AG04449 (cell line): Measurements from ENCODE around the gene DSC2.

Experiments used
- CTCF ChIA-PET: fragments of 350-600 bp; formaldehyde crosslinking; extraction: SDS; loops from one replicate; lab custom pipeline; 2021; ENCODE audit warnings: antibody characterized with exemption; lab: Yijun Ruan, JAX
- POLR2A ChIA-PET: fragments of 400-600, 350-600 bp; formaldehyde crosslinking; extraction: SDS; loops from one replicate; lab custom pipeline; 2020; ENCODE audit warnings: antibody characterized with exemption, inconsistent platforms; lab: Yijun Ruan, JAX
- DNase-seq: peaks from one replicate; pipeline ENCODE4 v3.0.0-alpha.2; 2010; ENCODE audit warnings: low read depth, low spot score
- H3K4me3 ChIP-seq: 2 replicates; pipeline ENCODE4 v1.5.1; 2011; ENCODE audit warnings: low read depth, mild to moderate bottlenecking, control low read depth, low read length
- TF ChIP-seq, protein P1 (sequence below): IDR thresholded peaks from one replicate; pipeline ENCODE4 v1.5.1; 2011; ENCODE audit warnings: mild to moderate bottlenecking, moderate library complexity, low read length, control low read depth, inconsistent platforms; ENCODE audit not compliant: insufficient read depth; ENCODE audit errors: missing control alignments

DSC2 gene

DNA sequence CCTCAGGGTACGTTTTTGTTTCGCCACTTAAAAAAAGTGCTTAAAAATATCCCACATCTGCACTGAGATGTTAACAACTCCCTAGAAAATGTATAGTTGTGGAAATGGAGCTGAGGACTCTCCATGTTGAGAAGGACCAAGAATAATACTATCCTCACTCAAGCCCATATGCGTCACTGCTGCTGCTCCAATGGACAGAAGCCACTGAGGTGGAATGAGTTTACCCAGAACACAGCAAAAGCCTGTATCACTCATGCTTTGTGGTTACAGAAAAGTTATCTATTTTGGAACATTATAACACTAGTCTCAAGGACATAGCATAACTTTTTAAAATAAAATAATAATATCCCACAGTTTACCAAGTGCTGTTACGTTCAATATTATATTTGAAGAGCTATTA, 91.6 kb downstream of the DSC2 start:
- CTCF ChIA-PET = no interaction called here
- TF ChIP-seq, protein P1, sequence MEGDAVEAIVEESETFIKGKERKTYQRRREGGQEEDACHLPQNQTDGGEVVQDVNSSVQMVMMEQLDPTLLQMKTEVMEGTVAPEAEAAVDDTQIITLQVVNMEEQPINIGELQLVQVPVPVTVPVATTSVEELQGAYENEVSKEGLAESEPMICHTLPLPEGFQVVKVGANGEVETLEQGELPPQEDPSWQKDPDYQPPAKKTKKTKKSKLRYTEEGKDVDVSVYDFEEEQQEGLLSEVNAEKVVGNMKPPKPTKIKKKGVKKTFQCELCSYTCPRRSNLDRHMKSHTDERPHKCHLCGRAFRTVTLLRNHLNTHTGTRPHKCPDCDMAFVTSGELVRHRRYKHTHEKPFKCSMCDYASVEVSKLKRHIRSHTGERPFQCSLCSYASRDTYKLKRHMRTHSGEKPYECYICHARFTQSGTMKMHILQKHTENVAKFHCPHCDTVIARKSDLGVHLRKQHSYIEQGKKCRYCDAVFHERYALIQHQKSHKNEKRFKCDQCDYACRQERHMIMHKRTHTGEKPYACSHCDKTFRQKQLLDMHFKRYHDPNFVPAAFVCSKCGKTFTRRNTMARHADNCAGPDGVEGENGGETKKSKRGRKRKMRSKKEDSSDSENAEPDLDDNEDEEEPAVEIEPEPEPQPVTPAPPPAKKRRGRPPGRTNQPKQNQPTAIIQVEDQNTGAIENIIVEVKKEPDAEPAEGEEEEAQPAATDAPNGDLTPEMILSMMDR = no peak

More for the DNA sequence above, 91.6 kb downstream of the DSC2 start:
- no peak overlapping the region for H3K4me3 ChIP-seq
- POLR2A ChIA-PET = no interaction called here
- DNase-seq = no peak
